Measurements from ENCODE around the gene CPA2. TPM values are rescaled to one million over a fixed set of nuclear protein-coding genes. Genes with fewer than 3 reads are reported as not detected.

CPA2 gene
- total and polyA plus RNA-seq, 2 experiments from 2014 or later: not detected

DNA sequence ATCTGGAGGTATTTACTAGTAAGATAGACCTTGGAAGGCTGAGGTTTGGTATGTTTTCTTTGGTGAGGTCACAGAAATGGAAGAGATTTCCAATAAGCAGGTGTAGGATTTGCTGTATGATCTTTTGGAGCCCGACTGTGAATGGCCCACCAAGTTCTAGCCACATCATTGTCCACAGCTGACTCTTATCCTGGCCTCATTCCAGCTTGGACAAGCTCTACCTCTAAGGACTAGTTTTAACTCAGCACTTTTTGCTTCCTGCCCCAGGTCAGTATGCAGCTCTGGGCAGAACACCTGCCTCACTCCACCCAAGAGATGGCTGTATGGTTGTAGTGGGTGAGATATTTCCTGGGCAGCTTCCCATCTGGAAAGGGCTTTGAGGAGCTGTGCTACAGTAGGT is 20.2 kb downstream of the CPA2 start (continued):
- no peak for TF ChIP-seq NANOG (IDR thresholded peaks at IDR 0.05; ENCODE audit: borderline replicate concordance)
- no peak for TF ChIP-seq STAT1 (IDR thresholded peaks at IDR 0.05; ENCODE audit: unreplicated experiment)
- TF ChIP-seq ZNF114 (CRISPR knock-in tag; IDR thresholded peaks at IDR 0.05): no peak
- TF ChIP-seq POLR2AphosphoS5 (IDR thresholded peaks at IDR 0.05; ENCODE audit: low read depth): no peak
- no peak for TF ChIP-seq JUNB (IDR thresholded peaks at IDR 0.05; ENCODE audit: unreplicated experiment)
- TF ChIP-seq ZNF331 (CRISPR knock-in tag; IDR thresholded peaks at IDR 0.05; ENCODE audit: low read depth): no peak
- TF ChIP-seq EZH2phosphoT487 (IDR thresholded peaks at IDR 0.05; ENCODE audit: unreplicated experiment): no peak
- TF ChIP-seq, protein P1, sequence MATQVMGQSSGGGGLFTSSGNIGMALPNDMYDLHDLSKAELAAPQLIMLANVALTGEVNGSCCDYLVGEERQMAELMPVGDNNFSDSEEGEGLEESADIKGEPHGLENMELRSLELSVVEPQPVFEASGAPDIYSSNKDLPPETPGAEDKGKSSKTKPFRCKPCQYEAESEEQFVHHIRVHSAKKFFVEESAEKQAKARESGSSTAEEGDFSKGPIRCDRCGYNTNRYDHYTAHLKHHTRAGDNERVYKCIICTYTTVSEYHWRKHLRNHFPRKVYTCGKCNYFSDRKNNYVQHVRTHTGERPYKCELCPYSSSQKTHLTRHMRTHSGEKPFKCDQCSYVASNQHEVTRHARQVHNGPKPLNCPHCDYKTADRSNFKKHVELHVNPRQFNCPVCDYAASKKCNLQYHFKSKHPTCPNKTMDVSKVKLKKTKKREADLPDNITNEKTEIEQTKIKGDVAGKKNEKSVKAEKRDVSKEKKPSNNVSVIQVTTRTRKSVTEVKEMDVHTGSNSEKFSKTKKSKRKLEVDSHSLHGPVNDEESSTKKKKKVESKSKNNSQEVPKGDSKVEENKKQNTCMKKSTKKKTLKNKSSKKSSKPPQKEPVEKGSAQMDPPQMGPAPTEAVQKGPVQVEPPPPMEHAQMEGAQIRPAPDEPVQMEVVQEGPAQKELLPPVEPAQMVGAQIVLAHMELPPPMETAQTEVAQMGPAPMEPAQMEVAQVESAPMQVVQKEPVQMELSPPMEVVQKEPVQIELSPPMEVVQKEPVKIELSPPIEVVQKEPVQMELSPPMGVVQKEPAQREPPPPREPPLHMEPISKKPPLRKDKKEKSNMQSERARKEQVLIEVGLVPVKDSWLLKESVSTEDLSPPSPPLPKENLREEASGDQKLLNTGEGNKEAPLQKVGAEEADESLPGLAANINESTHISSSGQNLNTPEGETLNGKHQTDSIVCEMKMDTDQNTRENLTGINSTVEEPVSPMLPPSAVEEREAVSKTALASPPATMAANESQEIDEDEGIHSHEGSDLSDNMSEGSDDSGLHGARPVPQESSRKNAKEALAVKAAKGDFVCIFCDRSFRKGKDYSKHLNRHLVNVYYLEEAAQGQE (IDR thresholded peaks at IDR 0.05; ENCODE audit: unreplicated experiment): no peak
- TF ChIP-seq CREB1 (CRISPR knock-in tag; IDR thresholded peaks at IDR 0.05; ENCODE audit: low read depth): no peak

- no peaks in the 10 kb centered on the region; the same call in 2 of the 3 replicates for H3K4me1 Mint-ChIP-seq
- H4K20me1 ChIP-seq (replicated peaks; ENCODE audit: insufficient read depth): no peaks in the 10 kb centered on the region
- peaks cover 15% of the 10 kb centered on the region for H3K9me2 ChIP-seq (ENCODE audit: insufficient read depth)
- H3K27ac ChIP-seq (ENCODE audit: low read depth): no peak overlapping the region
- H3K4me3 ChIP-seq: no peak overlapping the region
- H3K4me2 ChIP-seq: no peak overlapping the region
- no peak for DNase-seq (ENCODE audit: low spot score)
- H3K27ac Mint-ChIP-seq: no peak overlapping the region
- no peak overlapping the region for H2AFZ ChIP-seq
- no peaks in the 10 kb centered on the region for H3K79me2 ChIP-seq (replicated peaks; ENCODE audit: insufficient read depth)
- H3K36me3 ChIP-seq (ENCODE audit: insufficient read depth): no peaks in the 10 kb centered on the region
- no peaks in the 10 kb centered on the region for H3K27me3 ChIP-seq (ENCODE audit: insufficient read depth)
- H3K4me3 Mint-ChIP-seq: no peak overlapping the region
- no peaks in the 10 kb centered on the region; the same call in 2 of the 3 replicates for H3K36me3 Mint-ChIP-seq (ENCODE audit: low read depth)
- no peaks in the 10 kb centered on the region for H3K4me1 ChIP-seq (ENCODE audit: insufficient read depth)
- H3K9me3 Mint-ChIP-seq: no peaks in the 10 kb centered on the region; the same call in 2 of the 3 replicates
- peaks cover 3% of the 10 kb centered on the region for H3K27me3 Mint-ChIP-seq (ENCODE audit: insufficient read depth, low read depth, poor library complexity)
- ATAC-seq: no peak
- no peaks in the 10 kb centered on the region for H3F3A ChIP-seq (replicated peaks; ENCODE audit: low read depth)
- TF ChIP-seq JUNB (IDR thresholded peaks at IDR 0.05; ENCODE audit: unreplicated experiment) (no peak), POLR2AphosphoS5 (IDR thresholded peaks at IDR 0.05; ENCODE audit: low read depth) (no peak), ZNF114 (CRISPR knock-in tag; IDR thresholded peaks at IDR 0.05) (no peak), STAT1 (IDR thresholded peaks at IDR 0.05; ENCODE audit: unreplicated experiment) (no peak), CTCF (conservative IDR thresholded peaks at IDR 0.05; ENCODE audit: low read depth in 2 of 2) (no peak), EZH2 (IDR thresholded peaks at IDR 0.05; ENCODE audit: low read depth, unreplicated experiment) (no peak), EZH2phosphoT487 (IDR thresholded peaks at IDR 0.05; ENCODE audit: unreplicated experiment) (no peak)
- TF ChIP-seq, protein P2, sequence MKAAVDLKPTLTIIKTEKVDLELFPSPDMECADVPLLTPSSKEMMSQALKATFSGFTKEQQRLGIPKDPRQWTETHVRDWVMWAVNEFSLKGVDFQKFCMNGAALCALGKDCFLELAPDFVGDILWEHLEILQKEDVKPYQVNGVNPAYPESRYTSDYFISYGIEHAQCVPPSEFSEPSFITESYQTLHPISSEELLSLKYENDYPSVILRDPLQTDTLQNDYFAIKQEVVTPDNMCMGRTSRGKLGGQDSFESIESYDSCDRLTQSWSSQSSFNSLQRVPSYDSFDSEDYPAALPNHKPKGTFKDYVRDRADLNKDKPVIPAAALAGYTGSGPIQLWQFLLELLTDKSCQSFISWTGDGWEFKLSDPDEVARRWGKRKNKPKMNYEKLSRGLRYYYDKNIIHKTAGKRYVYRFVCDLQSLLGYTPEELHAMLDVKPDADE (IDR thresholded peaks at IDR 0.05): no peak
- TF ChIP-seq, protein P1 (IDR thresholded peaks at IDR 0.05; ENCODE audit: unreplicated experiment): no peak
These were observed 21.5 kb downstream of the CPA2 start for GRCh38 chr7:130288168-130288567.
